Measurements from ENCODE around the gene PPP4C. TPM values are rescaled to one million over a fixed set of nuclear protein-coding genes. Genes with fewer than 3 reads are reported as not detected.

The PPP4C gene
- total and polyA plus RNA-seq, 3 donors from 2014 or later = 82.1 to 154 (median 109) TPM

GRCh38 chr16:30092373-30093010 is 16.7 kb downstream of the PPP4C start:
- H3K4me3 ChIP-seq = peak overlapping the region; percentile 61 to 70
- DNase-seq = peak; percentile 76
- peaks cover 33% of the 10 kb centered on the region for H3K4me1 ChIP-seq
- peak overlapping the region; percentile 68 to 91 for H3K27ac ChIP-seq
- no peaks in the 10 kb centered on the region for H3K27me3 ChIP-seq
- H3K9me3 ChIP-seq = no peaks in the 10 kb centered on the region
- intact Hi-C loops (cut with DNase I; ENCODE audit: low total_unique reads) = no loop called here
- H3K36me3 ChIP-seq (ENCODE audit: low read depth, missing control alignments) = no peaks in the 10 kb centered on the region
- WGBS, 2 donors = 8 to 9% methylated on average over 13 to 22 of the region's 22 CpGs
- no peak for TF ChIP-seq POLR2A (IDR thresholded peaks at IDR 0.05)
- peak in 2 of 3 experiments; percentile 40 to 44 for TF ChIP-seq CTCF (IDR thresholded peaks at IDR 0.05)

- no peaks in the 10 kb centered on the region for H3K9me3 ChIP-seq
- H3K4me1 ChIP-seq = peaks cover 33% of the 10 kb centered on the region
- intact Hi-C loops (cut with DNase I; ENCODE audit: low total_unique reads) = no loop called here
- no peak for TF ChIP-seq POLR2A (IDR thresholded peaks at IDR 0.05)
- TF ChIP-seq CTCF (IDR thresholded peaks at IDR 0.05) = no peak
- H3K27me3 ChIP-seq = no peaks in the 10 kb centered on the region
- H3K4me3 ChIP-seq = peak overlapping the region; percentile 81 to 82
- H3K36me3 ChIP-seq (ENCODE audit: low read depth, missing control alignments) = no peaks in the 10 kb centered on the region
- 55 to 78% methylated on average over 5 to 11 of the region's 11 CpGs for WGBS, 2 donors
- DNase-seq = no peak
- peak overlapping the region; percentile 95 for H3K27ac ChIP-seq
These were observed 18.9 kb downstream of the PPP4C start for GRCh38 chr16:30094541-30095165.

GRCh38 chr16:30095166-30096078 is 19.6 kb downstream of the PPP4C start:
- TF ChIP-seq POLR2A (IDR thresholded peaks at IDR 0.05) (no peak), CTCF (IDR thresholded peaks at IDR 0.05) (no peak)
- DNase-seq = no peak
- intact Hi-C loops (cut with DNase I; ENCODE audit: low total_unique reads) = no loop called here
- H3K36me3 ChIP-seq (ENCODE audit: low read depth, missing control alignments) = no peaks in the 10 kb centered on the region
- H3K9me3 ChIP-seq = no peaks in the 10 kb centered on the region
- WGBS, 2 donors = 10% methylated on average over 7 to 30 of the region's 47 CpGs
- no peaks in the 10 kb centered on the region for H3K27me3 ChIP-seq
- peaks cover 32% of the 10 kb centered on the region for H3K4me1 ChIP-seq
- H3K27ac ChIP-seq = peak overlapping the region; percentile 95
- H3K4me3 ChIP-seq = peak overlapping the region; percentile 81 to 82

GRCh38 chr16:30096105-30096861 is 20.5 kb downstream of the PPP4C start, which contains the start of gene YPEL3:
Gene YPEL3, minus strand, starts transcription at chr16:30096213. Its CDS starts 731 bp downstream, at chr16:30095482.
- intact Hi-C loops (cut with DNase I; ENCODE audit: low total_unique reads) = no loop called here
- DNase-seq = peak; percentile 95
- 10 to 27% methylated on average over 16 to 26 of the region's 77 CpGs for WGBS, 2 donors
- Histone ChIP-seq H3K4me3 (peak within 1 kb of the TSS; percentile 81 to 82), H3K4me1 (peaks cover 24% of the 10 kb centered on the region), H3K36me3 (ENCODE audit: low read depth, missing control alignments) (no peaks in the 10 kb centered on the region), H3K27ac (peak within 1 kb of the TSS; percentile 95), H3K9me3 (no peaks in the 10 kb centered on the region), H3K27me3 (no peaks in the 10 kb centered on the region)
- peak; percentile 21 for TF ChIP-seq POLR2A (IDR thresholded peaks at IDR 0.05)
- TF ChIP-seq CTCF (IDR thresholded peaks at IDR 0.05) = no peak
